Muscle of arm (tissue), 12 donors: Measurements from ENCODE around the gene MSH3. TPM values are rescaled to one million over a fixed set of nuclear protein-coding genes. Genes with fewer than 3 reads are reported as not detected.

Experiments used
- DNase-seq: peaks from one replicate; pipeline ENCODE4 v3.0.0-alpha.2; 2013
- polyA plus RNA-seq, 12 donors: library from polyadenylated mRNA; unstranded; fragments of 120-200 nt; gene quantifications; one replicate each; pipeline ENCODE4 v1.2.1, GENCODE V29; 2013; ENCODE audit not compliant: insufficient read length in 12 of 12

The MSH3 gene
- polyA plus RNA-seq, 12 donors: 9.4 to 13.1 (median 12.4) TPM; not detected in 1

- no peak for DNase-seq
Measured at GRCh38 chr5:80904533-80905187, 250.2 kb downstream of the MSH3 start.

GRCh38 chr5:80905405-80905804 is 251.0 kb downstream of the MSH3 start:
- no peak for DNase-seq

DNA sequence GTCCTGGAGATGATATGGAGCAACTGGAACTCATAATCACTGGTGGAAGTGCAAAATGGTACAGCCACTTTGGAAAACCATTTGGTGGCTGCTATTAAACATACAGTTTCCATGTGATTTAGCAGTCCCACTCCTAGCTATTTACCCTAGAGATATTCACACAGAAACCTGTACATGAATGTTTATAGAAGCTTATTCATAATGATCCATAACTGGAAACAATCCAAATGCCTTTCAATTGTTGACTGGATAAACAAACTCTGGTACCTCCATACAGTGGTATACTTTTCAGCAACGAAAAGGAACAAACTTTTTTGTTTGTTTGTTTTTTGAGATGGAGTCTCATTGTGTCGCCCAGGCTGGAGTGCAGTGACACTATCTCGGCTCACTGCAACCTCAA is 258.0 kb downstream of the MSH3 start:
- no peak for DNase-seq

DNA sequence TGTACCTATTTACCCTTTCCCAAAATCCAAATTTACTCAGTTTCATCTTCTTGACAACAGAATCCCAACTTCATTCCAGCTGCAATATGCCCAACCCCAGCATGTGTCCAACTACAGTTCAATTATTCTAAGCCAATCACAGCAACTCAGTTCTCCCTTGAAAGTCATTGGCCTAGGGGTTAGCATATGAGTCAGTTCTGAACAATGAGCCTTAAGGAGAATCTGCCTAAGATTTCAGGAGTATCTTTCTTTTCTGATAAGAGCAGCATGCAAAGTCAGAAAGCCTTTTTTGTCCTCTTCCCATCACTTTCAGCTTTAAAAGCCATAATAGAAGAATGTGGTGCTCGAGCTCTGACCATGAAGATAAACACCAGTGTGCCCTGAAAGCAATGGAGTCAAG is 261.3 kb downstream of the MSH3 start:
- no peak for DNase-seq

DNA sequence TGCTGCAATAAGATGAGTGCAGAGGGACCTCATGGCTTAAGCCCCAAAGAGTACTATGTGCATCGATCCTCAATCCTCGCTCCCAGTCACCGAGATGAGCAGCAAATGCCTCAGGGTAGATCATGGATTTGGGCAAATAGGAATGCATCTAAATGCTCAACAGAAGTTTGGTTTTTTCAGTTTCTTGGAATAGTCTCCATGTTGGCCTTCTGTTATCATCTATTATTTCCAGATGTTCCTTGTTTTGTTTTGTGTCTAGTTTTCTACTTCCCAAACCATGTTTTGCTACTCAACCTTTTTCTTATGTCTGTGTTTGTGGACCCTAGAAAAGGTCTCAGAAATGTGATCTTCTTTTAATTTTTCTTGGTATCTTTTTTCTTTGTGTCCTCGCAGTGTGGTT is 262.2 kb downstream of the MSH3 start:
- peak; percentile 14 for DNase-seq

- no peak for DNase-seq
Measured at GRCh38 chr5:80917631-80918030, 263.2 kb downstream of the MSH3 start.

DNA sequence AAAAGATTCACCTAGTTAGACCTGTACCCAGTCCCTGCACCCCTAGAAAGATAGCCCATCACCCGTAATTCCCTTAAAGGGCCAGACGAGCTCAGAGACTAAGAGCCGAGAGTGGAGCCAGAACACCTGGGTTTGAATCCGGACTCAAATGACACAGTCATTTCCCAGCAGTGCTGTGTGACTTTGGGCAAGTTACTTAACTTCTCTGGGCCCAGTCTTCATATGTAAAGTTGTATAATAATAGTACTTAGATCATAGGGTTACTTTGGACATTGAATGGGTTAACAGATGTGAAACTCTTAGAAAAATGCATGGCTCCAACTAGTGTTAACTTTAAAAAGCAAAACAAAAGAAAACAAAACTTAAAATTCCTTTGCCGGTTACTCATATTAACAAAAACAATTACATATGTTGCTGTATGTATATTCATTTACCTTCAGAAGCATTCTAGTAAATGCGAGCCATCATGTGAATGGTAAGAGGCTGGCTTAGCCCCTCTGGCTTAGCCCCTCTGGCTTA is 265.3 kb downstream of the MSH3 start:
- DNase-seq: no peak

GRCh38 chr5:80920333-80920732 is 265.9 kb downstream of the MSH3 start:
- DNase-seq: no peak

DNA sequence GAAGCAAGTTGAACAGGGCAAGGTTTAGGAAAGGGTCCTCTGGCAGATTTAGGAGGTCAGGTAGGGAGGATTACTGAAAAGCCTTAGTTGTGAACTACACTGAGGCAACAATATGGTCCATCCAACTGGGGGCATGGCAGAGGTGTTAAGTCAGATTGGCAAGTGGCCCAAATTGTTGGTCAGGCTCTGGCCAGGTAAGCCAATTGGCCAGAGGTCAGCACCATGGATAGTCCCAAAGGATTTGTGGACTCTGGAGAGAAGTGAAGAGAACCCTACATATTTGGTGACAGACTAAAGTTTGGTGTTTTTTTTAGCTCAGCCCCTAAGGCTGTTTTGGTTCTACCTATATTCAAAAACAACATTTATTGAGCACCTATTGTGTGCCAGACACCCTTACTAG is 266.6 kb downstream of the MSH3 start:
- DNase-seq: no peak

GRCh38 chr5:80925931-80926330 is 271.5 kb downstream of the MSH3 start:
- no peak for DNase-seq

Other genes with a start within 250 kb of the MSH3 start
- gene ZFYVE16, start 246.6 kb upstream of the MSH3 start, polyA plus RNA-seq: 100 to 1,000 TPM in 2 of 12 donors, 10 to 100 TPM in 9, not detected in 1; 49.1 to 103 (median 75.4) TPM
- gene FAM151B, start 166.6 kb upstream of the MSH3 start, polyA plus RNA-seq: 1 to 10 TPM in 10 of 12 donors, not detected in 2; 4.2 to 7.2 (median 5.3) TPM
- gene ANKRD34B, start 84.4 kb upstream of the MSH3 start, polyA plus RNA-seq: under 1 TPM in 10 of 12 donors, not detected in 2; 0.15 to 0.85 (median 0.41) TPM
- 10 to 100 TPM in 11 of 12 donors, not detected in 1; 21.3 to 55.4 (median 41.0) TPM for gene DHFR, start 331 bp downstream of the MSH3 start, polyA plus RNA-seq